Cardiac muscle cell (in vitro differentiated cells and primary cell): ENCODE measurements around the gene WDR20. TPM values are rescaled to one million over a fixed set of nuclear protein-coding genes. Genes with fewer than 3 reads are reported as not detected.
"Not testable (repeated sequence)": the region's sequence is repeated elsewhere in the genome, so short reads cannot be mapped to it uniquely, and the experiment has no call there.

ENCODE experiments used
- DNase-seq, 2 donors: peaks; one replicate each; pipeline versions ENCODE4 v3.0.0 to v3.0.0-alpha.2; 2010 to 2017; ENCODE audit warnings: low read depth in 1 of 2, low spot score in 1 of 2
- H3K27ac ChIP-seq: fragments of 200-600 bp; sonication (generic); 2 replicates; pipeline ENCODE4 v1.5.1; 2016
- H3K27me3 ChIP-seq: fragments of 200-600 bp; sonication (generic); 2 replicates; pipeline ENCODE4 v1.6.0; 2016; ENCODE audit warnings: control low read depth
- H3K36me3 ChIP-seq: fragments of 200-600 bp; sonication (generic); 2 replicates; pipeline ENCODE4 v1.5.1; 2016; ENCODE audit warnings: control low read depth
- H3K4me1 ChIP-seq: fragments of 200-600 bp; sonication (generic); 2 replicates; pipeline ENCODE4 v1.8.1; 2017; ENCODE audit warnings: low read depth, mild to moderate bottlenecking, mixed run types
- H3K4me3 ChIP-seq: fragments of 200-600 bp; sonication (generic); 2 replicates; pipeline ENCODE4 v1.5.1; 2016; ENCODE audit warnings: mild to moderate bottlenecking
- H3K9me3 ChIP-seq: fragments of 200-600 bp; sonication (generic); 2 replicates; pipeline ENCODE4 v1.5.1; 2017; ENCODE audit warnings: low read depth, mild to moderate bottlenecking, control low read depth
- CTCF ChIP-seq: IDR thresholded peaks from 2 replicates; pipeline ENCODE4 v1.5.1; 2012; ENCODE audit warnings: low read depth, mild to moderate bottlenecking, low read length
- polyA plus RNA-seq: library from polyadenylated mRNA; unstranded; fragments of >200 nt; fragmentation: Nextera tagmentation; extraction: Ambion mirVana; gene quantifications from 2 replicates; pipeline ENCODE4 v1.2.1, GENCODE V29; 2016
- total RNA-seq: library from RNA; depleted of rRNA; stranded (reverse); fragments of >200 nt; gene quantifications from 2 replicates; pipeline ENCODE4 v1.2.3, GENCODE V29; 2016

WDR20 gene
- total and polyA plus RNA-seq, 2 experiments from 2014 or later = 20.5 to 27.0 TPM

- Histone ChIP-seq H3K27ac (no peak overlapping the region), H3K9me3 (no peaks in the 10 kb centered on the region), H3K27me3 (no peaks in the 10 kb centered on the region), H3K4me3 (no peak overlapping the region), H3K36me3 (no peaks in the 10 kb centered on the region), H3K4me1 (peaks cover 3% of the 10 kb centered on the region)
- TF ChIP-seq CTCF = no peak
- no peak for DNase-seq
These were observed 43.7 kb upstream of the WDR20 start for GRCh38 chr14:102095871-102096568.

- Histone ChIP-seq H3K27me3 (no peaks in the 10 kb centered on the region), H3K36me3 (no peaks in the 10 kb centered on the region), H3K27ac (no peak overlapping the region), H3K4me3 (no peak overlapping the region), H3K4me1 (peaks cover 3% of the 10 kb centered on the region), H3K9me3 (no peaks in the 10 kb centered on the region)
- TF ChIP-seq CTCF = peak; percentile 84
- peak; percentile 89 for DNase-seq
These were observed 43.0 kb upstream of the WDR20 start for GRCh38 chr14:102096569-102097188.

- Histone ChIP-seq H3K36me3 (no peaks in the 10 kb centered on the region), H3K27ac (no peak overlapping the region), H3K9me3 (no peaks in the 10 kb centered on the region), H3K4me1 (peaks cover 3% of the 10 kb centered on the region), H3K4me3 (no peak overlapping the region), H3K27me3 (no peaks in the 10 kb centered on the region)
- TF ChIP-seq CTCF = no peak
- DNase-seq = no peak
These were observed 42.1 kb upstream of the WDR20 start for GRCh38 chr14:102097441-102098135.

- no peak overlapping the region for H3K27ac ChIP-seq
- H3K36me3 ChIP-seq = no peaks in the 10 kb centered on the region
- no peak for DNase-seq
- H3K9me3 ChIP-seq = no peaks in the 10 kb centered on the region
- no peak overlapping the region for H3K4me3 ChIP-seq
- H3K4me1 ChIP-seq = no peaks in the 10 kb centered on the region
- no peaks in the 10 kb centered on the region for H3K27me3 ChIP-seq
- no peak for TF ChIP-seq CTCF
These were observed 36.5 kb upstream of the WDR20 start for GRCh38 chr14:102103062-102103695.

GRCh38 chr14:102105369-102105768 lies 34.3 kb upstream of the WDR20 start:
- no peak overlapping the region for H3K27ac ChIP-seq
- H3K36me3 ChIP-seq = no peaks in the 10 kb centered on the region
- H3K4me3 ChIP-seq = no peak overlapping the region
- H3K4me1 ChIP-seq = no peaks in the 10 kb centered on the region
- H3K9me3 ChIP-seq = no peaks in the 10 kb centered on the region
- no peak for TF ChIP-seq CTCF
- no peak for DNase-seq
- no peaks in the 10 kb centered on the region for H3K27me3 ChIP-seq

GRCh38 chr14:102109332-102109731 lies 30.4 kb upstream of the WDR20 start:
- not testable (repeated sequence) for DNase-seq, H3K27ac ChIP-seq, H3K27me3 ChIP-seq, H3K4me1 ChIP-seq, H3K4me3 ChIP-seq, H3K36me3 ChIP-seq, H3K9me3 ChIP-seq
